ENCODE results near the gene HUWE1.

- TF ChIP-seq CTCF (conservative IDR thresholded peaks at IDR 0.05) (no peak), ZFX (IDR thresholded peaks at IDR 0.05) (no peak)
These were observed 27.5 kb downstream of the HUWE1 start for GRCh38 chrX:53659039-53659438.
